GM18505 (cell line): ENCODE measurements around the gene HMX1.

ENCODE experiments used
- ATAC-seq: cut with Tn5 transposase; IDR thresholded peaks from one replicate; pipeline ENCODE4 v1.9.1; 2021; ENCODE audit not compliant: unreplicated experiment
- POLR2A ChIP-seq: IDR thresholded peaks from 4 replicates; pipeline ENCODE4 v1.6.1; 2011; ENCODE audit warnings: borderline replicate concordance; ENCODE audit not compliant: insufficient read depth, insufficient read length; ENCODE audit errors: extremely low read depth

HMX1 gene

GRCh38 chr4:8905773-8906667 lies 34.4 kb upstream of the HMX1 start:
- no peak for ATAC-seq
- TF ChIP-seq POLR2A, result no peak

GRCh38 chr4:8905226-8905772 lies 33.7 kb upstream of the HMX1 start:
- no peak for TF ChIP-seq POLR2A

GRCh38 chr4:8904666-8905065 lies 33.0 kb upstream of the HMX1 start:
- TF ChIP-seq POLR2A, result no peak
- ATAC-seq, result no peak

More at GRCh38 chr4:8905226-8905772, 33.7 kb upstream of the HMX1 start:
- ATAC-seq, result no peak

- TF ChIP-seq POLR2A, result no peak
- ATAC-seq, result no peak
Measured at GRCh38 chr4:8904041-8904501, 32.4 kb upstream of the HMX1 start.

DNA sequence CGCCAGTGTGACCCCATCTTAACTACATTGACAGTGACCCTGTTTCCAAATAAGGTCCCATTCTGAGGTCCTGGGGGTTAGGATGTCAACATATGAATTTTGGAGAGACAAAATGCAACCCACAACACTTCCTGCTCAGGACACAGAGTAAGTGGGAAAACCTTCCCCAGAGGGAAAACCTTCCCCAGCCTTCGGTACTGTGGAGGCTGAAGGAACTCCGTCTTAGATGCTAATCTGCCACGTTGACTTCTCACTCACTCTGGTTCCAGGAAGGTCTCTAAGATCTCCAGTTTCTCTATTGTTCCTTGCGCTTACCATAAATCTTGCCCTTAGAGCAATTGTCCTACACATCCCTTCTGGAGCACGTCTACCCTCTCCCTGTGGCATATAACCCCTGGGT lies 29.7 kb upstream of the HMX1 start:
- no peak for ATAC-seq
- no peak for TF ChIP-seq POLR2A

DNA sequence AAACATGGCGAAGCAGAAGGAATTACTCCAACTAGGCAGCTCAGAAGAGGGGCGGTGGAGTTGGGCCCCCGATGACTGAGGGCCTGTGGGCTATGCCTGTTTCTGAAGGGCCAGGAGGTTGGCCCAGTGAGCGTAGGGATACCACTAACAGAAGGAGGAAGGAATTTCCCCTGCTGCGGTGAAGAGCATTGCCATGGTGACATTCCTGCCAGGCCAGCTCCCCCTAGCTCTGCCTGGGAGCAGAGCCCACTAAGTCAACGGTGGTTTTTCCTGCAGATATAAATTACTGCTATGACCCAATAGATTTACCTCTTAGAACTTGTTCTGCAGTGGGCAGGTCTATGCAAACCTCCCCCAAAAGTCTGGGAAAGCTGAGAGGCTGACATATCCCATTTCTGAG lies 28.9 kb upstream of the HMX1 start:
- no peak for ATAC-seq
- TF ChIP-seq POLR2A, result no peak

GRCh38 chr4:8898419-8898818 lies 26.8 kb upstream of the HMX1 start:
- ATAC-seq, result no peak

GRCh38 chr4:8897251-8898167 lies 25.9 kb upstream of the HMX1 start:
- no peak for TF ChIP-seq POLR2A
- no peak for ATAC-seq

More at GRCh38 chr4:8898419-8898818, 26.8 kb upstream of the HMX1 start:
- TF ChIP-seq POLR2A, result no peak

GRCh38 chr4:8896506-8896905 lies 24.9 kb upstream of the HMX1 start:
- no peak for TF ChIP-seq POLR2A
- ATAC-seq, result no peak

DNA sequence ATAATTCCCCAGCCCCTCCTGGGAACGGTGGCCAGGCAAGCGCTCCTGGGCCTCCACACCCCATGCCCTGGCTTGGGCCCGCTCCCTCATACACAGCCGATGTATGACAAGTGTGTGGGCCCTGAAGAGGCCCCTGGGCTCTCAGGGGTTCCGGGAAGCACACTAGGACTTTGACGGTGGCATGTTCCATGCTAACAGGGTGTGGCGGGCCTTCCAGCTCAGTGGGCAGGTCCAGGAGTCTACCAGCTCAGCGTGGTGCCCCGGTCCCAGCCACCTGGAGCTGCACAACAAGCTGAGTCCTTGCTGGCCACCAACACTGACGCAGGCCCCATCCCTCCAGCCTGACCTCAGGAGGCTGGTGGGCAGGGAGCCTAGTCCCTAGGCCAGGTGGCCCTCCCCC lies 24.4 kb upstream of the HMX1 start:
- no peak for TF ChIP-seq POLR2A
- ATAC-seq, result no peak

- no peak for TF ChIP-seq POLR2A
Measured at GRCh38 chr4:8895295-8895694, 23.7 kb upstream of the HMX1 start.

DNA sequence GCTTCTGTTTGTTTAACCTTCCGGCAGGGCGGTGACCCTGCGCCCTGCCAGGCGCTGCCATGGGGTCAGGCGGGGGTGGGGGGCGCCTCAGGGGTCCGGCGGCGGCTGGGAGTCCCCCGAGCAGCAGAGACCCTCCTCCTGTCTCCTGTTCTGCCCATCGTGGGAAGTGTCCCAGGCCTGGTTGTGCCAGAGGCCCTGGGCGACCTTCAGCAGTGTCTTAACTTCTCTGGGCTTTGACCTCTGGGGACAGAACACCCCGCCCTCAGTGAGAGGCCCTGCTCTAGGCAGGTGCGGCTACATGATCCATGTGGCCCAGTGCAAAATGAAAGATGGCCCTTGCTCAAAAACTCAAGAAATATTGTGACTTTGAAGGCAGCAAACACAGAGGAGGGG lies 22.8 kb upstream of the HMX1 start:
- ATAC-seq, result no peak
- TF ChIP-seq POLR2A, result no peak

More at GRCh38 chr4:8895295-8895694, 23.7 kb upstream of the HMX1 start:
- no peak for ATAC-seq
